ENCODE results near the gene TNNI2.

Gene TNNI2

GRCh38 chr11:1824221-1825038 lies 14.4 kb upstream of the TNNI2 start:
- TF ChIP-seq, protein P1, sequence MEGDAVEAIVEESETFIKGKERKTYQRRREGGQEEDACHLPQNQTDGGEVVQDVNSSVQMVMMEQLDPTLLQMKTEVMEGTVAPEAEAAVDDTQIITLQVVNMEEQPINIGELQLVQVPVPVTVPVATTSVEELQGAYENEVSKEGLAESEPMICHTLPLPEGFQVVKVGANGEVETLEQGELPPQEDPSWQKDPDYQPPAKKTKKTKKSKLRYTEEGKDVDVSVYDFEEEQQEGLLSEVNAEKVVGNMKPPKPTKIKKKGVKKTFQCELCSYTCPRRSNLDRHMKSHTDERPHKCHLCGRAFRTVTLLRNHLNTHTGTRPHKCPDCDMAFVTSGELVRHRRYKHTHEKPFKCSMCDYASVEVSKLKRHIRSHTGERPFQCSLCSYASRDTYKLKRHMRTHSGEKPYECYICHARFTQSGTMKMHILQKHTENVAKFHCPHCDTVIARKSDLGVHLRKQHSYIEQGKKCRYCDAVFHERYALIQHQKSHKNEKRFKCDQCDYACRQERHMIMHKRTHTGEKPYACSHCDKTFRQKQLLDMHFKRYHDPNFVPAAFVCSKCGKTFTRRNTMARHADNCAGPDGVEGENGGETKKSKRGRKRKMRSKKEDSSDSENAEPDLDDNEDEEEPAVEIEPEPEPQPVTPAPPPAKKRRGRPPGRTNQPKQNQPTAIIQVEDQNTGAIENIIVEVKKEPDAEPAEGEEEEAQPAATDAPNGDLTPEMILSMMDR (IDR thresholded peaks at IDR 0.05), result no peak

GRCh38 chr11:1825039-1825740 lies 13.6 kb upstream of the TNNI2 start:
- TF ChIP-seq, protein P1 (IDR thresholded peaks at IDR 0.05), result peak; percentile 46

DNA sequence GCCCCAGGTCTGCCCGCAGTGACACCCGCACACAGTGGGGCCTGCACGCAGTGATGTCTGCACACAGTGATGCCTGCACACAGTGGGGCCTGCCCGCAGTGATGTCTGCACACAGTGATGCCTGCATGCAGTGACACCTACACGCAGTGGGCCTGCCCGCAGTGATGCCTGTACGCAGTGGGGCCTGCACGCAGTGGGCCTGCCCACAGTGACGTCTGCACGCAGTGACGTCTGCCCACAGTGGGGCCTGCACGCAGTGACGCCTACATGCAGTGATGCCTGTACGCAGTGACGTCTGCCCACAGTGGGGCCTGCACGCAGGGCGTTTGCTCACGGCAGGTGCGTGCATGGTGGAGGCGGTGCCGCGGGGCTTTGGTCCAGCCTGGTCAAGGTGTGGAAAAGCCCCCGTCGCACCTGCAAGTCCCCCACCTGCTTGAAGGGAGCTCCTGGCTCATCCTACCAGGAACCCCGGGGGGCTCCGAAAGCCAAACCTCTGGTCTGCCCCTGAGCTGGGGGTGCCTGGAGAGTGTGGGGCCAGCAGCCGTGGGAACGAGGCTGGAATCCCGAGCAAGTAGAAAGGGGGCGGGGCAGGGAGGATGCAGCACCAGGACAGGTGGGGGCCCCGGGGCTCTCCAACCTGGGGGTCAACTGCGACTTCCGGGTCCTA lies 12.9 kb upstream of the TNNI2 start:
- TF ChIP-seq, protein P1 (IDR thresholded peaks at IDR 0.05), result no peak

GRCh38 chr11:1826552-1827094 lies 12.2 kb upstream of the TNNI2 start:
- TF ChIP-seq, protein P1 (IDR thresholded peaks at IDR 0.05), result 0 out of 2 replicates have a peak, but pooled peaks have one; percentile 12

DNA sequence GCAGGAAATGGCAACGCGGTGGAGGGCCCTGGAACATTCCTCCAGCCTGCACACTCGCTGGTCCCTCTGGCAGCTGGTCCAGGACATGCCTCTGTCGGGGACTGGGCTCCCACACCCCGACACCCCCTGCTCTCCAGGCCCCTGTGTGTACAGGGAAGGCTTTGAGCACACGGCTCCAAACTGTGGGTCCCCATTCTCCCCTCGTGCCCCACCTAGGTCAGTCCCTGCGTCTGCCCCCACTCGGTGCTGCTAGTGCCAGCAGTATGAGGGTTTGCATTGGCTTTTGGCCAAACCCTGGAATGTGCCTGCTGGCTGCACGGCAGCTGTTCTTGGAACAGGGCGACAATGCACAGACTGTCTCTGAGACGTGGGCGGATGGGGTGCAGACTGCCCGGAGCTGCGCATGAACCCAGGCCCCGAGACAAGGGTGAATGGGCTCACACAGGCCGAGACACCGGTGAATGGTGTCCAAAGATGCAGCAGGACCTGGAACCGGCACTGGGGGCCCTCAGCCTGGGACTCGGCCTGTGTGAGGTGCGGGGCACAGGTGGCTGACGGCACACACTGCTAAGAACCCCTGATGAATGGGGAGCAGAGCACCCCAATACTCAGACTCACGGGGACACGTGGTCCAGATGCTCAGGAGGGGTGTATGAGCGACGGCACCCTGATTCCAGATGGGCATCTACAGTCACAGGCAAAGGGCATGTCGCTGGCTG lies 11.5 kb upstream of the TNNI2 start:
- TF ChIP-seq, protein P1 (IDR thresholded peaks at IDR 0.05), result no peak

- TF ChIP-seq, protein P1 (IDR thresholded peaks at IDR 0.05), result no peak
These were observed 10.8 kb upstream of the TNNI2 start for GRCh38 chr11:1827931-1828330.

DNA sequence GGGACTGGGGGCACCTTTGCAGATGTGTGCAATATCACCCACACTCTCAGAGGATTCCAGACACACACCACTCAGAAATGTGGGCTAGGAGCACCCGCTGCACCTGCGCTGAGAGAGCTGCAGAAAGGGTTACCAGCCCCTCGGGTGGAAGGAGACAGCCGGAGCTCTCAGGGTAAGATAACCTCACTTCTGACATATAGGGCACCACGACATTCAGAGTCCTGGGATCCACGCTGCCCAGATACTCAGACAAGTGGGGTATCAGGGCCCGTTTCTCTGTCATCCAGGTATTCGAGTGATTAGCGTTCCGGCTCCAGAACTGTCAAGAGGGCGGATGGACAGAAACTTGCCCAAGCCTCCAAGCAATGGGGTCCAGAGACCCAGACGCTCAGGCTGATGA lies 10.2 kb upstream of the TNNI2 start:
- TF ChIP-seq, protein P1 (IDR thresholded peaks at IDR 0.05), result no peak
